BJ (cell line): Measurements from ENCODE around the gene RPS26. TPM values are rescaled to one million over a fixed set of nuclear protein-coding genes. Genes with fewer than 3 reads are reported as not detected.
"Not testable (repeated sequence)": the region's sequence is repeated elsewhere in the genome, so short reads cannot be mapped to it uniquely, and the experiment has no call there.

Experiments
- CTCF ChIA-PET: fragments of 350-600 bp; formaldehyde crosslinking; extraction: SDS; loops from one replicate; lab custom pipeline; 2021; ENCODE audit warnings: antibody characterized with exemption, inconsistent platforms; lab: Yijun Ruan, JAX
- POLR2A ChIA-PET: fragments of 300-600 bp; sonication (Branson Sonifier 250); formaldehyde crosslinking; extraction: SDS; loops from one replicate; lab custom pipeline; 2021; ENCODE audit warnings: antibody characterized with exemption; lab: Charles Lee
- DNase-seq: peaks from one replicate; pipeline ENCODE4 v3.0.0-alpha.2; 2011; ENCODE audit warnings: low read depth
- H3K27me3 ChIP-seq: 2 replicates; pipeline ENCODE4 v1.6.0; 2011; ENCODE audit warnings: low read length; ENCODE audit not compliant: control insufficient read depth, insufficient read depth
- H3K36me3 ChIP-seq: 2 replicates; pipeline ENCODE4 v1.5.1; 2011; ENCODE audit warnings: low read length; ENCODE audit not compliant: control insufficient read depth, insufficient read depth
- H3K4me3 ChIP-seq: 2 replicates; pipeline ENCODE4 v1.5.1; 2011; ENCODE audit warnings: low read depth, mild to moderate bottlenecking, control low read depth, low read length
- polyA plus RNA-seq: library from polyadenylated mRNA; depleted of rRNA; stranded (reverse); fragments of >200 nt; gene quantifications from 2 replicates; pipeline ENCODE4 v1.2.3, GENCODE V29; 2011
- TF ChIP-seq, protein P1 (sequence below): IDR thresholded peaks from 2 replicates; pipeline ENCODE4 v1.5.1; 2011; ENCODE audit warnings: low read depth, mild to moderate bottlenecking, control low read depth, inconsistent platforms, low read length, moderate library complexity; ENCODE audit not compliant: insufficient read depth

The RPS26 gene
- polyA plus RNA-seq, 1 experiment: 635 TPM

- H3K4me3 ChIP-seq: no peak overlapping the region
- TF ChIP-seq, protein P1, sequence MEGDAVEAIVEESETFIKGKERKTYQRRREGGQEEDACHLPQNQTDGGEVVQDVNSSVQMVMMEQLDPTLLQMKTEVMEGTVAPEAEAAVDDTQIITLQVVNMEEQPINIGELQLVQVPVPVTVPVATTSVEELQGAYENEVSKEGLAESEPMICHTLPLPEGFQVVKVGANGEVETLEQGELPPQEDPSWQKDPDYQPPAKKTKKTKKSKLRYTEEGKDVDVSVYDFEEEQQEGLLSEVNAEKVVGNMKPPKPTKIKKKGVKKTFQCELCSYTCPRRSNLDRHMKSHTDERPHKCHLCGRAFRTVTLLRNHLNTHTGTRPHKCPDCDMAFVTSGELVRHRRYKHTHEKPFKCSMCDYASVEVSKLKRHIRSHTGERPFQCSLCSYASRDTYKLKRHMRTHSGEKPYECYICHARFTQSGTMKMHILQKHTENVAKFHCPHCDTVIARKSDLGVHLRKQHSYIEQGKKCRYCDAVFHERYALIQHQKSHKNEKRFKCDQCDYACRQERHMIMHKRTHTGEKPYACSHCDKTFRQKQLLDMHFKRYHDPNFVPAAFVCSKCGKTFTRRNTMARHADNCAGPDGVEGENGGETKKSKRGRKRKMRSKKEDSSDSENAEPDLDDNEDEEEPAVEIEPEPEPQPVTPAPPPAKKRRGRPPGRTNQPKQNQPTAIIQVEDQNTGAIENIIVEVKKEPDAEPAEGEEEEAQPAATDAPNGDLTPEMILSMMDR: no peak
- ChIA-PET POLR2A (no interaction called here), CTCF (interaction anchor here (2.5 to 4.0 kb wide), 2 partner anchors 16 to 17 kb away, joined by 12 to 13 read pairs; partner anchors contain the start of gene ERBB3)
- no peaks in the 10 kb centered on the region for H3K27me3 ChIP-seq
- DNase-seq: no peak
- H3K36me3 ChIP-seq: no peaks in the 10 kb centered on the region
Measured at GRCh38 chr12:56062996-56063395, 21.3 kb downstream of the RPS26 start.

- Histone ChIP-seq H3K36me3 (no peaks in the 10 kb centered on the region), H3K27me3 (no peaks in the 10 kb centered on the region), H3K4me3 (no peak overlapping the region)
- TF ChIP-seq, protein P1: no peak
- POLR2A ChIA-PET: no interaction called here
- peak; percentile 23 for DNase-seq
- CTCF ChIA-PET: interaction anchor here (0.9 to 1.2 kb wide), 2 partner anchors 25 to 33 kb away, joined by 3 read pairs; partner anchors contain the start of gene PA2G4
Measured at GRCh38 chr12:56071648-56072047, 29.9 kb downstream of the RPS26 start.

GRCh38 chr12:56074396-56074795 is 32.7 kb downstream of the RPS26 start:
- TF ChIP-seq, protein P1: no peak
- DNase-seq: no peak
- ChIA-PET POLR2A (interaction anchor here (0.6 kb wide), 1 partner anchor 113 kb away, joined by 3 read pairs; no protein-coding TSS in a partner anchor), CTCF (interaction anchor here (0.7 to 1.2 kb wide), 3 partner anchors 13 to 147 kb away, joined by 3 to 4 read pairs (median 3); partner anchors contain the start of gene RNF41)
- no peak overlapping the region for H3K4me3 ChIP-seq
- H3K36me3 ChIP-seq: no peaks in the 10 kb centered on the region
- H3K27me3 ChIP-seq: no peaks in the 10 kb centered on the region

GRCh38 chr12:56077966-56078365 is 36.2 kb downstream of the RPS26 start:
- H3K4me3 ChIP-seq, DNase-seq, H3K27me3 ChIP-seq, CTCF ChIA-PET, H3K36me3 ChIP-seq, POLR2A ChIA-PET: not testable (repeated sequence)

DNA sequence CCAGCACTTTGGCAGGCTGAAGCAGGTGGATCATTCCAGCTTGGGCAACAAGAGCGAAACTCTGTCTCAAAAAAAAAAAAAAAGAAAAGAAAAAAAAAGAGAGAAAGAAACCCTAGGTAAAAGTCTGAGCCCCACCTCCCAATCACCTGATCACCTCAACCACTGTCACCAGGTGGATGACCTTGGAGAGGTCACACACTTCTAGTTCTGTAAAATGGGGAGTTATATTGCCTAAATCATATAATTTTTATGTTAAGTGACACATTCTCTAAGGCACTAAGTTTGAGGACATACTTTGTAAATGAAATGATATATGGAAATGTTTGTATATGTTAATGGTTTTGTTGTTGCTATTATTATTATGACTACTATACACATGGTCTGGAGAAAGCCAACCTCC is 36.7 kb downstream of the RPS26 start:
- H3K27me3 ChIP-seq: peaks cover 4% of the 10 kb centered on the region
- CTCF ChIA-PET: interaction anchor here (0.9 to 3.3 kb wide), 9 partner anchors 10 to 41 kb away, joined by 3 to 20 read pairs (median 4); partner anchors contain the start of genes PA2G4 and ZC3H10

More for the DNA sequence above, 36.7 kb downstream of the RPS26 start:
- Histone ChIP-seq H3K4me3 (no peak overlapping the region), H3K36me3 (no peaks in the 10 kb centered on the region)
- DNase-seq: no peak
- TF ChIP-seq, protein P1: no peak
- POLR2A ChIA-PET: no interaction called here
